ENCODE data around the gene CRYBB3. TPM values are rescaled to one million over a fixed set of nuclear protein-coding genes. Genes with fewer than 3 reads are reported as not detected.
"Not testable (repeated sequence)": the region's sequence is repeated elsewhere in the genome, so short reads cannot be mapped to it uniquely, and the experiment has no call there.

Gene CRYBB3
- total and polyA plus RNA-seq, 8 donors = 0.18 to 0.60 (median 0.38) TPM; not detected in 1

- no peak for DNase-seq
- no peak overlapping the region for H3K4me3 ChIP-seq
- ATAC-seq = no peak
- H3K27me3 ChIP-seq = peaks cover 0 to 13% of the 10 kb centered on the region in 2 donors
- intact Hi-C loops (cut with DNase I) = no loop called here
- H3K9me3 ChIP-seq = no peaks in the 10 kb centered on the region
- no peak for TF ChIP-seq CTCF (IDR thresholded peaks at IDR 0.05)
- no peaks in the 10 kb centered on the region for H3K4me1 ChIP-seq
- no peaks in the 10 kb centered on the region for H3K36me3 ChIP-seq
- no peak overlapping the region for H3K27ac ChIP-seq
Measured at GRCh38 chr22:25221790-25222189, 22.1 kb downstream of the CRYBB3 start.

GRCh38 chr22:25223269-25223850 is 23.7 kb downstream of the CRYBB3 start:
- no peaks in the 10 kb centered on the region for H3K36me3 ChIP-seq
- no peak for DNase-seq
- intact Hi-C loops (cut with DNase I) = no loop called here
- H3K9me3 ChIP-seq = no peaks in the 10 kb centered on the region
- ATAC-seq = no peak
- H3K4me1 ChIP-seq = no peaks in the 10 kb centered on the region
- TF ChIP-seq CTCF (IDR thresholded peaks at IDR 0.05) = no peak
- H3K27ac ChIP-seq = no peak overlapping the region
- H3K4me3 ChIP-seq = no peak overlapping the region
- H3K27me3 ChIP-seq = peaks cover 0 to 5% of the 10 kb centered on the region in 2 donors

GRCh38 chr22:25228822-25229221 is 29.2 kb downstream of the CRYBB3 start:
- Histone ChIP-seq H3K27me3 (peaks cover 0 to 15% of the 10 kb centered on the region in 2 donors), H3K9me3 (no peaks in the 10 kb centered on the region), H3K36me3 (no peaks in the 10 kb centered on the region), H3K27ac (no peak overlapping the region), H3K4me3 (no peak overlapping the region), H3K4me1 (no peaks in the 10 kb centered on the region)
- ATAC-seq (no peak), DNase-seq (no peak)
- no peak for TF ChIP-seq CTCF (IDR thresholded peaks at IDR 0.05)
- intact Hi-C loops (cut with DNase I) = no loop called here

- intact Hi-C loops (cut with DNase I); H3K4me3 ChIP-seq; H3K36me3 ChIP-seq; H3K9me3 ChIP-seq; H3K27ac ChIP-seq; ATAC-seq; H3K4me1 ChIP-seq; DNase-seq: not testable (repeated sequence)
- H3K27me3 ChIP-seq = peaks cover 0 to 30% of the 10 kb centered on the region in 2 donors
Measured at GRCh38 chr22:25230760-25231159, 31.1 kb downstream of the CRYBB3 start.

- intact Hi-C loops (cut with DNase I) = no loop called here
- no peak for TF ChIP-seq CTCF (IDR thresholded peaks at IDR 0.05)
Measured at GRCh38 chr22:25232301-25232700, 32.6 kb downstream of the CRYBB3 start.

GRCh38 chr22:25233706-25234105 is 34.0 kb downstream of the CRYBB3 start:
- H3K4me1 ChIP-seq; H3K4me3 ChIP-seq; intact Hi-C loops (cut with DNase I); H3K36me3 ChIP-seq; ATAC-seq; DNase-seq; H3K9me3 ChIP-seq; H3K27ac ChIP-seq: not testable (repeated sequence)
- peaks cover 0 to 57% of the 10 kb centered on the region in 2 donors for H3K27me3 ChIP-seq

More at GRCh38 chr22:25232301-25232700, 32.6 kb downstream of the CRYBB3 start:
- H3K9me3 ChIP-seq = no peaks in the 10 kb centered on the region
- no peaks in the 10 kb centered on the region for H3K36me3 ChIP-seq
- H3K27me3 ChIP-seq = peaks cover 0 to 45% of the 10 kb centered on the region in 2 donors
- no peak overlapping the region for H3K4me3 ChIP-seq
- ATAC-seq (no peak), DNase-seq (no peak)
- H3K4me1 ChIP-seq = no peaks in the 10 kb centered on the region
- H3K27ac ChIP-seq = no peak overlapping the region
